ENCODE data around the gene RIPOR1. TPM values are rescaled to one million over a fixed set of nuclear protein-coding genes. Genes with fewer than 3 reads are reported as not detected.

Gene RIPOR1
- total RNA-seq, 1 donor from 2014 or later, result 116 TPM

DNA sequence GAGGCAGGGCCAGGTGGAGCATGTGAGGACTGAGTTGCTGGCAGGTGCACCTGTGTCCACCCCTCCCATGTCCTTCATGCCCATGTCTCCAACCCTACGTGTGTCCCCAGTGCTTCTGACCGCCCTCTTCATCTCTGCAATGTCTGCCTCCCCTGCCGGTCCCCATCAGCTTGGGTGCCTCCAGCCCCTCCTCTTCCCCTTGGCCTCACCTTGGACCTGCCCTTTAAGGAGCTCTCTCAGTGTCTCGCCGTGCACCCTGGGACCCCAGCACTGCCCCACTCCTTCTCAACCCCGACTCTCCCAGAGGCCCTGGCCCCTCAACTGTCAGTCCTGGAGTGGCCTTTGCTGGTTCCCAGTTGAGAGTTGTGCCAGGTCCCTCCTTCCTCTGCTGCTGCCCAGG lies 15.0 kb downstream of the RIPOR1 start:
- peaks cover 33% of the 10 kb centered on the region for H3K79me2 ChIP-seq (ENCODE audit: insufficient read depth, low read length)
- H3K9ac ChIP-seq (ENCODE audit: low read length), result no peak overlapping the region
- Mint-ChIP-seq H3K27me3 (ENCODE audit: low read depth, unreplicated experiment) (no peaks in the 10 kb centered on the region), H3K36me3 (ENCODE audit: low read depth, unreplicated experiment) (peaks cover 20% of the 10 kb centered on the region), H3K4me1 (ENCODE audit: low read depth, unreplicated experiment) (peaks cover 28% of the 10 kb centered on the region), H3K27ac (ENCODE audit: unreplicated experiment) (no peak overlapping the region), H3K9me3 (ENCODE audit: unreplicated experiment) (peaks cover 1% of the 10 kb centered on the region), H3K4me3 (ENCODE audit: unreplicated experiment) (no peak overlapping the region)
- H4K20me1 ChIP-seq (ENCODE audit: insufficient read depth, low read length), result peaks cover 100% of the 10 kb centered on the region
- no peak overlapping the region for H3K27ac ChIP-seq (ENCODE audit: low read depth, low read length)
- H3K4me1 ChIP-seq (ENCODE audit: insufficient read depth, low read length), result peaks cover 16% of the 10 kb centered on the region
- DNase-seq (ENCODE audit: low read depth) (no peak), FAIRE-seq (no peak)
- no peaks in the 10 kb centered on the region for H3K9me3 ChIP-seq (ENCODE audit: insufficient read depth, low read depth, low read length)
- H3K4me2 ChIP-seq (ENCODE audit: low read length), result no peak overlapping the region
- no peaks in the 10 kb centered on the region for H3K27me3 ChIP-seq (ENCODE audit: insufficient read depth, low read length)
- no peak overlapping the region for H2AFZ ChIP-seq (ENCODE audit: low read depth, low read length)
- TF ChIP-seq, protein P1, sequence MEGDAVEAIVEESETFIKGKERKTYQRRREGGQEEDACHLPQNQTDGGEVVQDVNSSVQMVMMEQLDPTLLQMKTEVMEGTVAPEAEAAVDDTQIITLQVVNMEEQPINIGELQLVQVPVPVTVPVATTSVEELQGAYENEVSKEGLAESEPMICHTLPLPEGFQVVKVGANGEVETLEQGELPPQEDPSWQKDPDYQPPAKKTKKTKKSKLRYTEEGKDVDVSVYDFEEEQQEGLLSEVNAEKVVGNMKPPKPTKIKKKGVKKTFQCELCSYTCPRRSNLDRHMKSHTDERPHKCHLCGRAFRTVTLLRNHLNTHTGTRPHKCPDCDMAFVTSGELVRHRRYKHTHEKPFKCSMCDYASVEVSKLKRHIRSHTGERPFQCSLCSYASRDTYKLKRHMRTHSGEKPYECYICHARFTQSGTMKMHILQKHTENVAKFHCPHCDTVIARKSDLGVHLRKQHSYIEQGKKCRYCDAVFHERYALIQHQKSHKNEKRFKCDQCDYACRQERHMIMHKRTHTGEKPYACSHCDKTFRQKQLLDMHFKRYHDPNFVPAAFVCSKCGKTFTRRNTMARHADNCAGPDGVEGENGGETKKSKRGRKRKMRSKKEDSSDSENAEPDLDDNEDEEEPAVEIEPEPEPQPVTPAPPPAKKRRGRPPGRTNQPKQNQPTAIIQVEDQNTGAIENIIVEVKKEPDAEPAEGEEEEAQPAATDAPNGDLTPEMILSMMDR (IDR thresholded peaks at IDR 0.05; ENCODE audit: insufficient read depth, low read depth, low read length), result no peak
- no peak for TF ChIP-seq EZH2 (IDR thresholded peaks at IDR 0.05; ENCODE audit: insufficient read depth, low read length)
- no peak overlapping the region for H3K4me3 ChIP-seq (ENCODE audit: insufficient read depth, low read depth, low read length)
- peaks cover 22% of the 10 kb centered on the region for H3K36me3 ChIP-seq (ENCODE audit: insufficient read depth, low read length)

- peaks cover 100% of the 10 kb centered on the region for H4K20me1 ChIP-seq (ENCODE audit: insufficient read depth, low read length)
- H3K4me2 ChIP-seq (ENCODE audit: low read length), result no peak overlapping the region
- H3K27ac ChIP-seq (ENCODE audit: low read depth, low read length), result no peak overlapping the region
- no peak overlapping the region for H2AFZ ChIP-seq (ENCODE audit: low read depth, low read length)
- TF ChIP-seq EZH2 (IDR thresholded peaks at IDR 0.05; ENCODE audit: insufficient read depth, low read length), result no peak
- TF ChIP-seq, protein P1 (IDR thresholded peaks at IDR 0.05; ENCODE audit: insufficient read depth, low read depth, low read length), result no peak
- no peaks in the 10 kb centered on the region for H3K27me3 ChIP-seq (ENCODE audit: insufficient read depth, low read length)
- Mint-ChIP-seq H3K9me3 (ENCODE audit: unreplicated experiment) (peaks cover 1% of the 10 kb centered on the region), H3K36me3 (ENCODE audit: low read depth, unreplicated experiment) (peaks cover 20% of the 10 kb centered on the region), H3K4me1 (ENCODE audit: low read depth, unreplicated experiment) (peaks cover 20% of the 10 kb centered on the region), H3K27me3 (ENCODE audit: low read depth, unreplicated experiment) (no peaks in the 10 kb centered on the region), H3K27ac (ENCODE audit: unreplicated experiment) (no peak overlapping the region), H3K4me3 (ENCODE audit: unreplicated experiment) (no peak overlapping the region)
- H3K79me2 ChIP-seq (ENCODE audit: insufficient read depth, low read length), result peaks cover 27% of the 10 kb centered on the region
- H3K9me3 ChIP-seq (ENCODE audit: insufficient read depth, low read depth, low read length), result no peaks in the 10 kb centered on the region
- H3K4me3 ChIP-seq (ENCODE audit: insufficient read depth, low read depth, low read length), result no peak overlapping the region
- no peak for FAIRE-seq
- no peak for DNase-seq (ENCODE audit: low read depth)
- peaks cover 10% of the 10 kb centered on the region for H3K4me1 ChIP-seq (ENCODE audit: insufficient read depth, low read length)
- H3K9ac ChIP-seq (ENCODE audit: low read length), result no peak overlapping the region
- peaks cover 22% of the 10 kb centered on the region for H3K36me3 ChIP-seq (ENCODE audit: insufficient read depth, low read length)
These were observed 15.8 kb downstream of the RIPOR1 start for GRCh38 chr16:67544329-67544841.

DNA sequence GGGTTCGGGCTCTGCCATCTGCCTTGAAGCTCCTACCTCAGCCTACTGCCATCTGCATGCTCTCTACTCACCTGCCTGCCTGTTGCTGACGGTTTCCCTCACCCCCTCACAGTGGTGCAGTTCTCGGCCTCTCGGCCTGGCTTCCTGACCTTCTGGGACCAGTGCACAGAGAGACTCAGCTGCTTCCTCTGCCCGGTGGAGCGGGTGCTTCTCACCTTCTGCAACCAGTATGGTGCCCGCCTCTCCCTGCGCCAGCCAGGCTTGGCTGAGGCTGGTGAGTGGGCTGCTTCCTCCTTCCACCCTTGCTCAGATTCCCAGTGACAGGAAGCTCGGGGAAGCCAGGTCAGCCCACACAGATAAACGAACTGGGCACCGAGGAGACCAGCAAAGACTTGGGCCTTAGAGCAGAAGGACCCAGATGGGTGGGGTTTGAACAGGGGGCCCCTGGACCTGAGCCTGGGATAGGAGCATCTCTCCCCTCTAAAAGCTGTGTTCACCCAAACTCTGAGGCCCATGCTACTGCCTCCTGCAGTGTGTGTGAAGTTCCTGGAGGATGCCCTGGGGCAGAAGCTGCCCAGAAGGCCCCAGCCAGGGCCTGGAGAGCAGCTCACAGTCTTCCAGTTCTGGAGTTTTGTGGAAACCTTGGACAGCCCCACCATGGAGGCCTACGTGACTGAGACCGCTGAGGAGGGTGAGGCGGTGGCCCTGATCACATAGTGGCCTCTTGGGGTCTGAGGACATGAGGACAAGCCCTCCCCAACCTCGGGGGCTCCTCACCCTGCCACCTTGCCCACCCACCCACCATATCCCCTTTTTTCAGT lies 16.4 kb downstream of the RIPOR1 start:
- Mint-ChIP-seq H3K4me1 (ENCODE audit: low read depth, unreplicated experiment) (peaks cover 17% of the 10 kb centered on the region), H3K27ac (ENCODE audit: unreplicated experiment) (no peak overlapping the region), H3K9me3 (ENCODE audit: unreplicated experiment) (peaks cover 1% of the 10 kb centered on the region), H3K4me3 (ENCODE audit: unreplicated experiment) (peak overlapping the region; percentile 34), H3K36me3 (ENCODE audit: low read depth, unreplicated experiment) (peaks cover 21% of the 10 kb centered on the region), H3K27me3 (ENCODE audit: low read depth, unreplicated experiment) (no peaks in the 10 kb centered on the region)
- no peak overlapping the region for H3K27ac ChIP-seq (ENCODE audit: low read depth, low read length)
- peaks cover 96% of the 10 kb centered on the region for H4K20me1 ChIP-seq (ENCODE audit: insufficient read depth, low read length)
- peaks cover 21% of the 10 kb centered on the region for H3K79me2 ChIP-seq (ENCODE audit: insufficient read depth, low read length)
- H3K4me3 ChIP-seq (ENCODE audit: insufficient read depth, low read depth, low read length), result no peak overlapping the region
- H3K4me1 ChIP-seq (ENCODE audit: insufficient read depth, low read length), result peaks cover 10% of the 10 kb centered on the region
- H3K36me3 ChIP-seq (ENCODE audit: insufficient read depth, low read length), result peaks cover 22% of the 10 kb centered on the region
- FAIRE-seq, result no peak
- DNase-seq (ENCODE audit: low read depth), result no peak
- H3K4me2 ChIP-seq (ENCODE audit: low read length), result no peak overlapping the region
- H3K27me3 ChIP-seq (ENCODE audit: insufficient read depth, low read length), result no peaks in the 10 kb centered on the region
- no peak overlapping the region for H3K9ac ChIP-seq (ENCODE audit: low read length)
- no peak overlapping the region for H2AFZ ChIP-seq (ENCODE audit: low read depth, low read length)
- TF ChIP-seq EZH2 (IDR thresholded peaks at IDR 0.05; ENCODE audit: insufficient read depth, low read length), result no peak
- TF ChIP-seq, protein P1 (IDR thresholded peaks at IDR 0.05; ENCODE audit: insufficient read depth, low read depth, low read length), result no peak
- no peaks in the 10 kb centered on the region for H3K9me3 ChIP-seq (ENCODE audit: insufficient read depth, low read depth, low read length)
